ENCODE results near the gene LAX1.
"Not testable (repeated sequence)": the region's sequence is repeated elsewhere in the genome, so short reads cannot be mapped to it uniquely, and the experiment has no call there.

The LAX1 gene

DNA sequence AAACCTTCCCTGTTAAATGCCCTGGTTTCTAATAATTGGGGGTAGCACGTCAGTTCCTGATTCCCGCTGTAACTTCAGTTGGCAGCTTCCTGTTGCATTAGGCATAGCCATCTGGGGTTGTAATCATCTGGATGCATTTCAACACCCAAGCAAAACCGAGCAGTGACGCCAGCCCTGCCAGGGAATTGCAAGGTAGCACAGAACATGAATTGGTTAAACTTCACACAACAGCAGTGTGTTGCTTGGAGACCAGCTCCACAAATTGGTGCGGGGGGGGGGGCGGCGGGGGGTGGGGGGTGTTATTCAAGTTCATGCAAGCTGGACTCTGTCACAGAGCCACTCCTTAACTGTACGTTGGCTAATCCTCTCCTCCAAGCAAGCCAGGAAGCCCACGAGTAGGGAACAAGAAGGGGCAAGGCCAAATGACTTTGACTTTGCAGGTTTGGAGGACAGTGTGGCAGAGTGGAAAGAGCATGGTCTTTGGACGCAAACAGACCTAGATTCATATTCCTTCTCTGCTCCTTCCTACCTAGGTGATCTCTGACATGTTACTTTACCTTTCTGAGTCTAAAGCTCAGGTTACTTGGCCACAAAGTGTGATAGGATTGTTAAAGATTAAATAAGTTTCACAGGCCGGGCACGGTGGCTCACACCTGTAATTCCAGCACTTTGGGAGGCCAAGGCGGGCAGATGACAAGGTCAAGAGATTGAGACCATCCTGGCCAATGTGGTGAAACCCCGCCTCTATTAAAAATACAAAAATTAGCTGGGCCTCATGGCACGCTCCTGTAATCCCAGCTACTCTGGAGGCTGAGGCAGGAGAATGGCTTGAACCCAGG, 4.7 kb downstream of the LAX1 start:
- peak; percentile 94 for DNase-seq

DNA sequence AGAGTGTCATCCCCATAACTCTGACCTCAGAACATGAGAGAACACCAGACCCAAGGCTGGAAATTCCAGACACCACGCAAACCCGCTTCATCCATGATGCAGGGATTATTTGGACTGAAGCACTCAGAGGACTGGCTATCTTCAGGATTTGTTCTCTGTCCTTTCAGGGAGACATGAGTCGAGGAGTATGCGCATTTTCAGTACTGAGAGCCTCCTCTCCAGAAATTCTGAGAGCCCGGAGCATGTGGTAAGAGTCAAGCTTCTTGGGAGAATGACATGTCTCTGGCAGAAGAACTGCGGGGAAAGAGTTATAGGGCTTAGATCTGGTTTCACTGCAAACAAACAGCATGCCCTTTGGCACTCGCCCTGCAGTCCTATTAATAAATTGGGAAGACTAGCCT, 6.9 kb downstream of the LAX1 start:
- no peak for DNase-seq

DNA sequence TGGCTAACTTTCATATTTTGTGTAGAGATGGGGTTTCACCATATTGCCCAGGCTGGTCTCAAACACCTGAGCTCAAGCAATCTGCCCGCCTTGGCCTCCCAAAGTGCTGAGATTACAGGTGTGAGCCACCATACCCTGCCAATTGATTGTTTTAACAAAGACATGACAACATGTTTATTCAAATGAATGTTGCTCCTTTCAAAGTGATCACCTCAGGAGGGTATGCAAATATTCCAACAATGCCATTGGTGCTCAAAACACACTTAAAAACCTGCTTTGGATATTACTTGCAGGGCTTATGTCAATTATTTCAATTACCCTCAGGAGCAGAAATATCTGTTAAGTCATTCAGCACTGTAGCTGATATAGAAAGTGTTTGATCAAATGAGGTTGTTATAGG, 7.9 kb downstream of the LAX1 start:
- no peak for DNase-seq

DNA sequence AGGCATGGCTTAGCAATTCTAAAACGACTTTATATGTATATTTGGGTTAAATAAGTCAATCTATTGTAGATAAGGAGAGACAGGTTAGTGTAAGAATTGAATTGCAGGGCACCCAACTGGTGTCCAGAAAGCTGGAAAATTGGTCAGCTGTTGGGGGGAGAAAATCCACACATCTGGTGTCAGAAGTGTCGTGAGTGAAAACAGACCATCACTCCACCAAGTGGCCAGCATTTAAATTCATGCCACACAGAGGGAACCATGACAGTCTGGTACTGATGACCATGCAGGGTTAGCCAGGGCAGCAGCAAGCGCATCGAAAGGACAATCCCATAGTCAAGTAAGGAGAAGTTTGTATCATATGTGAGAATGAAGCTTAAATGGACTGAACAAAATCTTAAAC, 11.7 kb downstream of the LAX1 start:
- DNase-seq = no peak

DNA sequence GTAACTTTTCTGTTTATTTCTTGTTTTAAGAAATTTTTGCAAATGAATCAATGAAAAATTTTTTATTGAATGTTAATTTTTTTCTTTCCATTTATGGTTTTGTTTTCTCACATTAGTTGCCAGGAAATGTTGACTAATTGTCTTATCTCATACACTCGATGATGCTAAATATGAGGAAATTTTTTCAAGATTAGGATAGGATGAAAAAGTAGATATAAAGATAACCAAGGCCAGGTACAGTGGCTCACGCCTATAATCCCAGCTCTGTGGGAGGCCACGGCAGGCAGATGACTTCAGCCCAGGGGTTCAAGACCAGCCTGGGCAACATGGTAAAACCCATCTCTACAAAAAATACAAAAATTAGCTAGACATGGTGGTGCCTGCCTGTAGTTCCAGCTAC, 12.6 kb downstream of the LAX1 start:
- DNase-seq = peak; percentile 24

DNA sequence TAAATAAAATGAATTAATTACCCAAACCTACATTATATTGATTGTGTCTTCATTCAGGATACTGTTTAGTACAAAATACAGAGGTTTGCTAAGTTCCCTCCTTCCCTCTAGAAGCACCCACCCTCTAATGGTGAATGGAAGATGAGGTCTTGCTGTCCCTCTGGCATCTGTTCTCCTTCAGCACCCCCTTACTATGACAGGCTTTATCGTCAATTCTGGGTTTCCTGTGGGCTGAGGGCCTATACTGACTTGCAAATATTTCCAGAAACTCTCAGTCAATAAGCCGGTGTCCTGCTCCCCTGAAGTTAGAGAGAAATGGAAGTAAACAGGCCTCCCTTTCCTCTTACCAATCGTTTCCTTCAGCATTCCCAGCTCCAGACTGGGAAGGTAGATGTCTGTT, 13.2 kb downstream of the LAX1 start:
- DNase-seq = no peak

DNA sequence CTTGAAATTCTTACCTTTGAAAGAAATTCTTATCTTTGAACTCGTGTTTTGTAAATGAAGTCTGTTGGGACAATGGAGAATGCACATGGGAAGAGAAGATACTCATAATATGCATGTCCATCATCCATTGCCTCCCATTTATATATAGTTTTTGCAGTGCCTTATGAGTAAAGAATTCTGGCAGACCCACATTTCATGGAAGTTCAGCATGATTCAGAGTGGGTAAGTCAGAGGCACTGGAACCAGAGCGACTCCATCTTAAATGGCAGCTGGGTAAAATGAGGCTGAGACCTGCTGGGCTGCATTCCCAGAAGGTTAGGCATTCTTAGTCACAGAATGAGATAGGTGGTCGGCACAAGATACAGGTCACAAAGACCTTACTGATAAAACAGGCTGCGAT, 13.8 kb downstream of the LAX1 start:
- DNase-seq = no peak

DNA sequence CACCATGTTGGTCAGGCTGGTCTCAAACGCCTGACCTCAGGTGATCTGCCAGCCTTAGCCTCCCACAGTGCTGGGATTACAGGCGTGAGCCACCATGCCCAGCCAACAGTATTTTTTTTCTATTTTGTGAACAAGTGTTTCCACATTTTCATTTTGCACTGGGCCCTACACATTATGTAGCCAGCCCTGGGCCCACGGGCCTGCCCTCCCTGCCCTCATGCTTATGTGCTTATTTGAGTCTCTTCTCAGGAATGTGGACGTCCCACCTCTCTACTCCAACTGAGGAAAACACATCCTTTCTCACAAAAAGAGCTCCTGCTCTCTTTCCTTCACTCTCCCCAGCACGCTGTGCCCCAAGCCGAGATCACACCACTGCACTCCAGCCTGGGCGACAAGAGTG, 17.0 kb downstream of the LAX1 start:
- DNase-seq = no peak

DNA sequence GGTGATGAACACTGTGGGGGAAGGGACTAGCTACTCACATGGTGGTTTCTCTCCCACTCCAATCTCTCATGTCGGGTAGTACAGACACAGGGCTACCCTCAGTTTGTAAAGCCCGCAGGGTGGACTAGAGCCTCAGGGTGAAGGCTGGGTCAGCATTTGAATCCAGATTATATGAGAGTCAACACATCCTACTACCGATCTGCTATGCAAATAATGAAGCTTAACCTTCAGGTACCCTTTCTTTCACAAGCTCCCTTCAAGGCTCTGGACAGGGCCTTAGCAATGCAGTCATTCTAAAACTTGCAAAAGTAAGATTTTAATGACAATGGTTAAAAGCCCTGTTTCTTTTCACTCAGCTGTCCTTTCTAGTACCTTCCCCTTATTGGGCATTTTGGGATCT, 25.0 kb downstream of the LAX1 start:
- no peak for DNase-seq

DNA sequence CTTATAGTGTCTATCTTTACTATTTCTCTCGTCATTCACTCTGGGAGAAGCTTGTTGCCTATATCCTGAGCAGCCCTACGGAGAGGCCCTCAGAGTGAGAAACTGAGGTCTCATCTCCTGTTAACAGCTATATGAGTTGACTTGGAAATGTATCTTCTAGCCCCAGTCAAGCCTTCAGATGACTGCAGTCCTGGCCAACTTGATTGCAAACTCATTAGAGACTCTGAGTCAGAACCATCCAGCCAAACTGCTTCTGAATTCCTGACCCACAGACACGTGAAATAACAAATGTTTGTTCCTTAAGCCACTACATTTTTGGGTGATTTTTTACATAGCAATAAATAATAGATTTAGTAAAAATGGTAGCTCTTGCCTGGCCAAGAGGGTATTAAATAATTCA, 26.5 kb downstream of the LAX1 start:
- DNase-seq = no peak

DNA sequence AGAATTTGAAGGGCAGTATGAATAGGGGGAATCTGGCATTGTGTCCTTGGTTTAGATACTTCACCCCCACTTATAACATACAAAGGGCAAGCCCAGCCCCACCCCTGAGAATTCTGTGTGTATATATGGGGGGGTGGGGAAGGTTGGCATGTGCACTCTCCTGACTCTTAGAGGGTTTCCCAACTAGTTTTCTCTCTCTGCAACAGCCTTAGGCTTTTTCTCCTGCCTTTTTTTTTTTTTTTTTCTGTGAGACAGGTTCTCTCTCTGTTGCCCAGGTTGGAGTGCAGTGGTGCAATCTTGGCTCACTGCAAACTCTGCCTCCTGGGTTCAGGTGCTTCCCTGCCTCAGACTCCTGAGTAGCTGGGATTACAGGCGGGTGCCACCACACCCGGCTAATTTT, 27.5 kb downstream of the LAX1 start:
- DNase-seq = no peak

DNA sequence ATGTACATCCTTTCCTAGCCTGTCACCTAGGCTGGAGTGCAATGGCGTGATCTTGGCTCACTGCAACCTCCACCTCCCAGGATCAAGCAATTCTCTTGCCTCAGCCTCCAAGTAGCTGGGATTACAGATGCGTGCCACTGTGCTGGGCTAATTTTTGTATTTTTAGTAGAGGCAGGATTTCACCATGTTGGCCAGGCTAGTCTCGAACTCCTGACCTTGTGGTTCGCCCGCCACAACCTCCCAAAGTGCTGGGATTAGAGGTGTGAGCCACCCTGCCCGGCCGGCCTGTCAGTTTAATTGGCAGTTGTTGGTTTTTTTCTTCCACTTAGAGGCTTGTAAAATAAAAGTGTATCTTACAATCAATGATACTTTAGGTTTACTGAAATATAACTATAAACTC, 28.6 kb downstream of the LAX1 start:
- DNase-seq = not testable (repeated sequence)

DNA sequence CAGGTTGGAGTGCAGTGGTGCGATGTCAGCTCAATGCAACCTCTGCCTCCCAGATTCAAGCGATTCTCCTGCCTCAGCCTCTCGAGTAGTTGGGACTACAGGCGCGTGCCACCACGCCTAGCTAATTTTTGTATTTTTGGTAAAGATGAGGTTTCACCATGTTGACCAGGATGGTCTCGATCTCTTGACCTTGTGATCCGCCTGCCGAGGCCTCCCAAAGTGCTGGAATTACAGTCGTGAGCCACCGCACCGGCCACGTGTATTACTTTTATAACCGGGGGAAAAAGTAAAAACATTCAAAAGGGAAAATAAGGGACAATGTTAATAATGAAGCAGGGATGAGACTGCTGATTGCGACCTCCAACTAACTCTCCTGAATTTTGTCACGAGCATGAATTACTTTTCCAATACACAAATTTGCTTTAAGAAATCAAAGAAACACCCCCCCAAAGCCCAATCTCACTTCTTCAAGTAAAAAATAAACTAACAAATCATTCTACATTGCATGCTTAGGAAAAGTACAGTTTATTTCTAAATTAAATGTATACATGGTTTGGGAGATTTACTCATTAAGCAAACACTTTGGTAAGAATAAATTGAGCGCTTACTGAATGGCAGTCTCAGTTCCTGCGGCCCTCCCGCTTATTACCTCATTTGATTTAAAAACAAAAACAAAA, 29.9 kb downstream of the LAX1 start:
- DNase-seq = no peak

DNA sequence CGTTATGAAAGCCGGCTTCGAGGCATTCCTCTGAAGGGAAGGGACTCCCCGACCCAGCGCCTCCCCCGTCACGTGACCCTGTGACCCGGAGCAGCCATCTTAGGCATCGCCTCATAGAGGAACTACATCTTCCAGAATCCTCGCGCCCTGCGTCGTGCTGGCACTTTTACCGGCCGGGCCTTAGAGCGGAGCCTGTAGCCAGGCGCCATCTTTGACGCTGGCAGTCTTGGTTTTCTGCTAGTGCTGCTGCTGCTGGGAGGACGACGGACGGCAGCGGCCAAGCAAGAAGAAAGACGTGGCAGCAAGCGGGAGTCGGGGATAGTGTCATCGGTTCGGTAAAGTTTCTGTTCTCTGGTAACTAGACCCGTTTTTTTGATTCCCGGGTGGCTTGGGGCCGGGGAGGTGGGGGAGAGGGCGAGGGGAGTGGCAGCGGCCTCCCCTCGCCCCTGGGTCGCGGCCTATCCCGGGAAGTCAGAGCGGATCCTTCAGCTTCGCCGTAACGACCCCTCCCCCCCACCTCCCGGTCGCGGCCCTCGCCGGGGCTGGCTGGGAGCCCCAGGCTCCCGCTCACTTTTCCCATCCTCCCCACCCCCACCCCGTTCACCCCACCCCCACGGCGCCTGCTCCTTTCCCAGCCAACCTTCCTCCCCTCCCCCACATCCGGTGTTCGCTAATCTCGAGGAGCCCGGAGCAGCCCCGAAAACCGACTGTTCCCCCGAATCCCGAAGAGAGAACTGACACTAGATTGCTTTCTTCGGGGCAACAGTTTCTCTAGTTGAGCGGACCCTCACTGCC, 30.7 kb downstream of the LAX1 start, which contains the start of the genes ZBED6 and ZC3H11A:
TSS of gene ZBED6 (plus strand) at position 183 of the 795 bp plus-strand sequence. CDS start 1,900 bp downstream, outside the sequence.
TSS of gene ZC3H11A (plus strand) at position 183 of the 795 bp plus-strand sequence. CDS start 21,448 bp downstream, outside the sequence.
- DNase-seq = peak; percentile 99

DNA sequence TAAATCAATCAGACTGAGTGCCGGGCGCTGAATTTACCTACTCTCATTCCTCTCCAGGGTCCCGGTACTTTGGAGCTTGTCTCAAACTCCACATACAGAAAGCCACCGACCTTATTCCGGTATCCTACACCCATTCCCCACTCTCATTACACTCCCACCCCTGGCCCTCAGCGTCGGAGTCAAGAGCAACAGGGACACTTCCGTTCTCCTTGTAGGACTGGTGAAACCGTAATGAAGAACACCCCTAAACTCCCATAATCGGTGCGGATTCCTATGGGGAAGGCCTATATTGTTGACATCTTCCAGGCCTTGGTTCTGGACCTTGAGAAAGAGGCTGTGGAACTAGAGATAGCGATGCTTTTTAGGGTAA, 31.2 kb downstream of the LAX1 start:
- no peak for DNase-seq

DNA sequence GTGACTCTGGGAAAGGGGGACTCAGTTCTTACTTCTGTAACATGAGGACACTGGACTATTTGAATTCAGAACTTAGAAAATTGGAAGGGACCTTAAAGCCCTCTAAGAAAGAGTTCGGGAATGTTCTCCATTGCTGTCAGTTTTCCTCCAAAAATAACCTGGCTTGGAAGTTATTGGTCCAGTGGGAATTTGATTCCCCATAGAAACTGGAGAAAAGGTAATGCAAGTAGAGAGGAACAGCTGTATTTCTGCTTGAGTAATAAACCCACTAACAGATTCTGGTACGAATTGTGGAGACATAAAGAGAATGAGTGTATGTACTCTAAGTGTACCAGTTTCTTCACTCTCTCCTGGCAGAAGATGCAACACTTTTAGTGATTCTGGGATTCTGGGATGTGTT, 32.2 kb downstream of the LAX1 start:
- DNase-seq = no peak

DNA sequence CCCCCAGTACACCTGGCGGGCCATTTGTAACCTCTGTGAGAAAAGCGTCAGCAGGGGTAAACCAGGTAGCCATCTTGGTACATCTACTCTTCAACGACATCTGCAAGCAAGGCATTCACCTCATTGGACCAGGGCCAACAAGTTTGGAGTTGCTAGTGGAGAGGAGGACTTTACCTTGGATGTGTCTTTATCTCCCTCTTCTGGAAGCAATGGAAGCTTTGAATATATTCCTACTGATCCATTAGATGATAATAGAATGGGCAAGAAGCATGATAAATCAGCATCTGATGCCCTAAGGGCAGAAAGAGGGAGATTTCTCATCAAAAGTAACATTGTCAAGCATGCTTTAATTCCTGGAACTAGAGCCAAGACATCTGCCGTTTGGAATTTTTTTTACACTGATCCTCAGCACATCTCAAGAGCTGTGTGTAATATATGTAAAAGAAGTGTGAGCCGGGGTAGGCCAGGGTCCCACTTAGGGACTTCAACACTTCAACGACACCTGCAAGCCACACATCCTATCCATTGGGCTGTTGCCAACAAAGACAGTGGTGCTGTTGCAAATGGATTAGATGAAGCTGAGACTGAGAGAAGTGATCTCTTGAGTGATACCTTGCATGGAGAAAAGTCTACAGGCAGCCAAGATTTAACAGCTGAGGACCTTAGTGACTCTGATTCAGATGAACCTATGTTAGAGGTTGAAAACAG, 33.1 kb downstream of the LAX1 start:
- peak; percentile 21 for DNase-seq

DNA sequence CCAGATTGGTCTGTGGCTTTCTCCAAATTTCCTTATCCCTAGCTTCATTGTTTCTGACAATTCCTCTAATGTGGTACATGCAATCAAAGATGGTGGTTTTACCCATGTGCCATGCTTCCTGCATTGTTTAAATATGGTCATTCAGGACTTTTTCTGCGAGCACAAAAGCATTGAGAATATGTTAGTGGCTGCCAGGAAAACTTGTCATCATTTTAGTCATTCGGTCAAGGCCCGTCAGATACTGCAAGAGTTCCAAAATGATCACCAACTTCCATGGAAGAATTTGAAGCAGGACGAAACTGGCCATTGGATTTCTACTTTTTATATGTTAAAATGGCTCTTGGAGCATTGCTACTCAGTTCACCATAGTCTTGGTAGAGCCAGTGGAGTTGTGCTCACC, 34.2 kb downstream of the LAX1 start:
- no peak for DNase-seq

DNA sequence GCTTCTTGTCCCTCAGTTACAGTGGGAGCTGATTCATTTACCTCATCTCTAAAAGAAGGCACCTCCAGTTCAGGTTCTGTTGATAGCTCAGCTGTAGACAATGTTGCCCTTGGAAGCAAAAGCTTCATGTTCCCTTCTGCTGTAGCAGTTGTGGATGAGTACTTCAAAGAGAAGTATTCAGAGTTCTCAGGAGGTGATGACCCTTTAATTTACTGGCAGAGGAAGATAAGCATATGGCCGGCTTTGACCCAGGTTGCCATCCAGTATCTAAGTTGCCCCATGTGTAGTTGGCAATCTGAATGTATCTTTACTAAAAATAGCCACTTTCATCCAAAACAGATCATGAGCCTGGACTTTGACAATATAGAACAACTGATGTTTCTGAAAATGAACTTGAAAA, 35.0 kb downstream of the LAX1 start:
- DNase-seq = no peak

DNA sequence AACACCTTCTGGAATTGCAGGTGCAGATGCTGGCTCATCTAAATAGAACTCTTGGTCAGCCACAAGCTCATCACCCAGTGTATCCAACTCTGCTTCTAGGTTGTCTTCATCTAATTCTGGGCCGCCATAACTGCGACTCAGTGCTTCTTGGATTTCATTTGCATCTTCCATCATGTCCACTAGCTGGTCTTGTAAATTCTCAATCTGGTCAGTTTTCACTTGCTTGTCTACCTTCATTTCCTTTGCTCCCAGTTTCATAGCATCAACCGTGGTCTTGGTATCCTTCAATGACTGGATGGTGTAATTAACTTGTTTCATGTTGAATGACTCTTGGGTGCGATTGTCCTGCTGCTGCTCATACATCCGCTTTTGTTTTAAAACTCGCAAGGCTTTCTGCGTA, 40.7 kb downstream of the LAX1 start:
- no peak for DNase-seq

DNA sequence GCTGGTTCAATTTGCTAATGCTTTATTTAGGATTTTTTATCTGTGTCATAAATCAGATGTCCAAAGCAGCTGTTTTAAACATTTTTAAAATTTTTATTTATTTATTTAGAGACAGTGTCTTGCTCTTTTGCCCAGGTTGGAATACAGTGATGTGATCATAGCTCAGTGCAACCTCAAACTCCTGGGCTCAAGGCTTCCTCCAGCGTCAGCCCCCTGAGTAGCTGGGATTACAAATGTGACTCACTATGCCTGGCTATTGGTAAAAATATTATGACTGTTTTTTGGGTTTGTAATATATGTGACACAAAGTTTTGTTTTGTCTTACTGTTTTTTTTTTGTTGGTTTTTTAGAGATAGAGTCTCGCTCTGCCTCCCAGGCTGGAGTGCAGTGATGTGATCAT, 42.2 kb downstream of the LAX1 start:
- DNase-seq = no peak

DNA sequence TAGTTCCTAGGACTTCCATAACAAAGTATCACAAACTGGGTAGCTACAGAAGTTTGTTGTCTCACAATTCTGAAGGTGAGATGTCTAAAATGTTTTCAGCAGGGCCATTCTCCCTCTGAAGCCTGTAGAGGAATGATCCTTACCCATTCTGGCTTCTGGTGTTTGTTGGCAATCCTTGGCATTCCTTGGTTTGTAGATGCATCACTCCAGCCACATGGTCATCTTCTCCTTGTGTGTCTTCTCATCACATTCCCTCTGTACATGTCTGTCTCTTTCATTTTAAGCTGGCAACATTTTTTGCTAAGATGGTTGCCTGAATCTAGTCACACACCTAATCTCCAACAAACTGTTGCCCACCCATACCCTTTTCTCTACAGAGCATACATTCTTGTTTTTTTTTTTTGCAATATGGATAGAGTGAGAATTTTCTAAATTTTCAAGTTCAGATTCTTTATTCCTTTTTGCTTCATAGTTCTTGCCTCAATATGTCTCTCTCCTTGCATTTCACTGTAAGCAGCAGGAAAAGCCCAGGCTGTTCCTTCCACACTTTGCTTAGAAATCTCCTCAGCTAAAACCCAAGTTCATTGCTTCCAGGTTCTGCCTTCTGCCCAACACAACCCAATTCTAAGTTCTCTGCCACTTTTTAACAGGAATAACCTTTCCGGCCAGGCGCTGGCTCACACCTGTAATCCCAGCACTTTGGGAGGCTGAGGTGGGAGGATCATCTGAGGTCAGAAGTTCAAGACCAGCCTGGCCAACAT, 48.8 kb downstream of the LAX1 start:
- no peak for DNase-seq

All from NCI-H226 (cell line).